Measurements from ENCODE around the gene CFAP77. TPM values are rescaled to one million over a fixed set of nuclear protein-coding genes. Genes with fewer than 3 reads are reported as not detected.

CFAP77 gene
- total RNA-seq, 2 experiments from 2014 or later = not detected

- Mint-ChIP-seq H3K27ac (no peak overlapping the region), H3K27me3 (peaks cover 42% of the 10 kb centered on the region), H3K4me1 (ENCODE audit: low read depth) (no peaks in the 10 kb centered on the region), H3K36me3 (no peaks in the 10 kb centered on the region), H3K4me3 (no peak overlapping the region), H3K9me3 (no peaks in the 10 kb centered on the region)
- CTCF ChIA-PET = no interaction called here
- intact Hi-C loops (cut with micrococcal nuclease) = no loop called here
- POLR2A ChIA-PET = no interaction called here
- no peak for DNase-seq
These were observed 29.1 kb downstream of the CFAP77 start for GRCh38 chr9:132439153-132439552.

GRCh38 chr9:132440735-132441134 is 30.7 kb downstream of the CFAP77 start:
- peaks cover 43% of the 10 kb centered on the region for H3K27me3 Mint-ChIP-seq

GRCh38 chr9:132441404-132441803 is 31.4 kb downstream of the CFAP77 start:
- Mint-ChIP-seq H3K36me3 (no peaks in the 10 kb centered on the region), H3K27me3 (peaks cover 42% of the 10 kb centered on the region), H3K4me1 (ENCODE audit: low read depth) (no peaks in the 10 kb centered on the region), H3K4me3 (no peak overlapping the region), H3K27ac (no peak overlapping the region), H3K9me3 (no peaks in the 10 kb centered on the region)
- DNase-seq = no peak
- CTCF ChIA-PET = interaction anchor here (1.4 kb wide), 1 partner anchor 29 kb away, joined by 5 read pairs; no protein-coding TSS in a partner anchor
- POLR2A ChIA-PET = no interaction called here
- intact Hi-C loops (cut with micrococcal nuclease) = no loop called here

More at GRCh38 chr9:132440735-132441134, 30.7 kb downstream of the CFAP77 start:
- ChIA-PET POLR2A (no interaction called here), CTCF (interaction anchor here (1.4 kb wide), 1 partner anchor 29 kb away, joined by 5 read pairs; no protein-coding TSS in a partner anchor)
- Mint-ChIP-seq H3K27ac (no peak overlapping the region), H3K9me3 (no peaks in the 10 kb centered on the region), H3K4me1 (ENCODE audit: low read depth) (no peaks in the 10 kb centered on the region), H3K4me3 (no peak overlapping the region), H3K36me3 (no peaks in the 10 kb centered on the region)
- DNase-seq = no peak
- intact Hi-C loops (cut with micrococcal nuclease) = no loop called here

DNA sequence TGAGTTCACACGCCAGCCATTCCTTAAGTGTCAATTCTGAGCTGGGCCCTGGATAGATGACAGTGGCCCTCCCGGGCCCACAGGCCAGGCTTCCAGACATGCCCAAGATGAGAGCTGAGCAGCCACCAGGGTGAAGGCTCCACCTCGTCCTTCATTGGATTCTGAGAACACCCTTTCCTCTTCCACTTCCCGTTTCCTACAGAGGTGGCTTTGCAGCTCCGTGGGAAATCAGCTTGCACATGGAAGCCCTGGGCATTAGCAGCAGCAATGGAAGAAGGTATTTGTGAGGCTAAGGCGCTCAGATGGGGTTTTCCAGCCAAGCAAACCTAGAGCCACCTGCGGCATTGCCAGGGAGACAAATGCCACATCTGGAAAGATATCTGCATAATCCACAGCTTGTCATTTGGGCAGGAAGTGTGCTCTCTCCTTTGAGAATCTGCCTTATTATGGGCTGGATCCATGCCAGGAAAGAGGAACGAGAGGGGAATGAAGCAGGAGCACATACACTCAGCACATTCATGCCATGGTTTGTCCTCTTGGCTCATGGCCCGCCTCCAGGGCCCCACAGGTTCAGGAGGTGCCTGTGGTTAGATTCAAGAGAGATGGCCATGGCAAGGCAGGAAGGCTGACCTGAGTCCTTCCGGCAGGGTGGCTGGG is 34.1 kb downstream of the CFAP77 start:
- POLR2A ChIA-PET = no interaction called here
- Mint-ChIP-seq H3K27ac (no peak overlapping the region), H3K27me3 (peaks cover 39% of the 10 kb centered on the region), H3K4me1 (ENCODE audit: low read depth) (no peaks in the 10 kb centered on the region), H3K9me3 (no peaks in the 10 kb centered on the region), H3K4me3 (no peak overlapping the region), H3K36me3 (no peaks in the 10 kb centered on the region)
- no peak for DNase-seq
- intact Hi-C loops (cut with micrococcal nuclease) = no loop called here
- CTCF ChIA-PET = no interaction called here

DNA sequence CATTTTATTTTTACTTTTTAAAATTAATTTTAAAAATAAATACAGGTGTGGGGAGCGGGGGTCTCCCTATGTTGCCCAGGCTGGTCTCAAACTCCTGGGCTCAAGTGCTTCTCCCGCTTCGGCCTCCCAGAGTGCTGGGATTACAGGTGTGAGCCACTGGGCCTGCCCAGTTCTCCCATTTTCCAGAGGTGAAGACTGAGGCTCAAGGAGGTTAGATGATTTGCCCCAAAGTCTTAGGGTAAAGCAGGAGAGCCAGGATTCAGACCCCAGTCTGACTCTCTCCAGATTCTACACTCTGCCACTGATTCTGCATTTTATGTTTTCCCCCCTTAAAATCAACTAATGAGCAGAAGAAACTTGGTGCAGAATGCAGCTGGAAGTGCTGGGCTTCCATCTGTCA is 36.9 kb downstream of the CFAP77 start:
- ChIA-PET CTCF (no interaction called here), POLR2A (no interaction called here)
- peaks cover 4% of the 10 kb centered on the region for H3K4me1 Mint-ChIP-seq (ENCODE audit: low read depth)
- H3K27ac Mint-ChIP-seq = no peak overlapping the region
- DNase-seq = no peak
- intact Hi-C loops (cut with micrococcal nuclease) = no loop called here
- no peaks in the 10 kb centered on the region for H3K9me3 Mint-ChIP-seq
- no peak overlapping the region for H3K4me3 Mint-ChIP-seq
- no peaks in the 10 kb centered on the region for H3K36me3 Mint-ChIP-seq
- peaks cover 30% of the 10 kb centered on the region for H3K27me3 Mint-ChIP-seq

GRCh38 chr9:132447346-132447745 is 37.3 kb downstream of the CFAP77 start:
- CTCF ChIA-PET = interaction anchor here (0.8 kb wide), 1 partner anchor 35 kb away, joined by 3 read pairs; no protein-coding TSS in a partner anchor
- POLR2A ChIA-PET = no interaction called here
- intact Hi-C loops (cut with micrococcal nuclease) = no loop called here
- Mint-ChIP-seq H3K4me1 (ENCODE audit: low read depth) (peaks cover 4% of the 10 kb centered on the region), H3K27ac (no peak overlapping the region), H3K36me3 (no peaks in the 10 kb centered on the region), H3K4me3 (no peak overlapping the region), H3K9me3 (no peaks in the 10 kb centered on the region), H3K27me3 (peaks cover 31% of the 10 kb centered on the region)
- DNase-seq = no peak

- CTCF ChIA-PET = interaction anchor here (0.8 kb wide), 1 partner anchor 35 kb away, joined by 3 read pairs; no protein-coding TSS in a partner anchor
- H3K4me3 Mint-ChIP-seq = no peak overlapping the region
- H3K27ac Mint-ChIP-seq = no peak overlapping the region
- intact Hi-C loops (cut with micrococcal nuclease) = no loop called here
- DNase-seq = no peak
- POLR2A ChIA-PET = no interaction called here
- no peaks in the 10 kb centered on the region for H3K9me3 Mint-ChIP-seq
- H3K4me1 Mint-ChIP-seq (ENCODE audit: low read depth) = peaks cover 4% of the 10 kb centered on the region
- H3K27me3 Mint-ChIP-seq = peaks cover 29% of the 10 kb centered on the region
- H3K36me3 Mint-ChIP-seq = no peaks in the 10 kb centered on the region
These were observed 37.9 kb downstream of the CFAP77 start for GRCh38 chr9:132447902-132448301.

DNA sequence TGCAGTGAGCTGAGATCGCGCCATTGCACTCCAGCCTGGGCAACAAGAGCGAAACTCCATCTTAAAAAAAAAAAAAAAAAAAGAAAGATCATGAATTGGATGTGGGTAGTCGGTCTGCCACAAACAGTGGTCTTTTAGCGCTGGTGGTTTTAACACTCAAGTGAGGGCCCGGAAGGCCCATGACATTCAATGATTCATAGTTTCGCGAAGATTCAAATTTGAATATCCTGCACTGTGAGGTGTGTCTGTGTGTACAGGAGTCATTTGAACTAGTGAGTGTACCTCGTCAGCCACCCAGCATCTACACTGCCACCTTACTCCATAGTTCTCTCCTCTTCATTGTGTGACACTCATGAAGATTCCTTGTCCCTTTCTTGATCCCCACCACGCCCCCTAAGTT is 41.3 kb downstream of the CFAP77 start:
- POLR2A ChIA-PET = no interaction called here
- Mint-ChIP-seq H3K4me1 (ENCODE audit: low read depth) (peaks cover 4% of the 10 kb centered on the region), H3K27ac (no peak overlapping the region), H3K9me3 (no peaks in the 10 kb centered on the region), H3K4me3 (no peak overlapping the region), H3K27me3 (peaks cover 15% of the 10 kb centered on the region), H3K36me3 (no peaks in the 10 kb centered on the region)
- intact Hi-C loops (cut with micrococcal nuclease) = no loop called here
- DNase-seq = peak; percentile 26
- CTCF ChIA-PET = no interaction called here

- no peaks in the 10 kb centered on the region for H3K9me3 Mint-ChIP-seq
- no peak overlapping the region for H3K4me3 Mint-ChIP-seq
- intact Hi-C loops (cut with micrococcal nuclease) = no loop called here
- ChIA-PET CTCF (no interaction called here), POLR2A (no interaction called here)
- peaks cover 2% of the 10 kb centered on the region for H3K4me1 Mint-ChIP-seq (ENCODE audit: low read depth)
- H3K36me3 Mint-ChIP-seq = no peaks in the 10 kb centered on the region
- no peak overlapping the region for H3K27ac Mint-ChIP-seq
- DNase-seq = no peak
- peaks cover 9% of the 10 kb centered on the region for H3K27me3 Mint-ChIP-seq
These were observed 46.2 kb downstream of the CFAP77 start for GRCh38 chr9:132456241-132456640.

DNA sequence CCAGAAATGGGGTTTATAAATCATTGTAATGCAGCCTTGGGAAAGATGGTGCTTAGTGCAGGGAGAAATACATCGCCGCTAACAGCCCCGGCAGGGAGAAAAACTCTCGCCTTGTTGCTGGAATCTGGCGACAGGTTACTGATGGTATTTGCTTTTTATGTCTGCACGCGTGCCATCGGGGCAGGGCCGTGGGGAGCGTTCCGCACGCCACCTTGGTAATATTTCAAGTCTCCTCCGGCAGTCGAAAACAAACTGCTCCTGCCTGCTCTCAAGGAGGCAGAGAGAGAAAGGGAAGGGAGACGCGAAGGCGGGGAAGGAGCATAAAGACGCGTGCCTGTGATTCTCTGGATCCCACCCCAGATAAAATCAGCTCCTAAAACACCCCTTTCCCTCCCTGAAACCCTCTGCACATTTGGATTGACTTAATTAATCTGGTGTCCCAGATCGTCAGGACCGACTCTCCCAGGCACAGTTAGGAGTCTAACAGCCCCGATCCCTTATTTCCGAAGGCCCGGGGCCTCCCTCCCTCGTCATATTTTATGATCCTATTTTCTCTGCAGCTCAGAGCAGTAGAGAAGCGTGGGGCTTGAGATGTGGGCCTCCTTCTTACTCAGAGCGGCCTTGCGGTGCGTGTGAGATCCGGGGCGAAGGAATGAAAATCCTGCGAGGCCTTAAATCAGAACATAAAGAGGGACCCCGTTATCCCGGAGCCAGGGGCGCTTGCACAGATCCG is 47.7 kb downstream of the CFAP77 start:
- Mint-ChIP-seq H3K27ac (no peak overlapping the region), H3K9me3 (no peaks in the 10 kb centered on the region), H3K27me3 (no peaks in the 10 kb centered on the region), H3K4me3 (no peak overlapping the region), H3K4me1 (ENCODE audit: low read depth) (no peaks in the 10 kb centered on the region), H3K36me3 (no peaks in the 10 kb centered on the region)
- ChIA-PET CTCF (no interaction called here), POLR2A (no interaction called here)
- no peak for DNase-seq
- intact Hi-C loops (cut with micrococcal nuclease) = no loop called here

GRCh38 chr9:132458432-132458831 is 48.4 kb downstream of the CFAP77 start:
- no peaks in the 10 kb centered on the region for H3K36me3 Mint-ChIP-seq
- no peak overlapping the region for H3K27ac Mint-ChIP-seq
- DNase-seq = no peak
- H3K4me3 Mint-ChIP-seq = no peak overlapping the region
- no peaks in the 10 kb centered on the region for H3K27me3 Mint-ChIP-seq
- ChIA-PET CTCF (no interaction called here), POLR2A (no interaction called here)
- H3K9me3 Mint-ChIP-seq = no peaks in the 10 kb centered on the region
- no peaks in the 10 kb centered on the region for H3K4me1 Mint-ChIP-seq (ENCODE audit: low read depth)
- intact Hi-C loops (cut with micrococcal nuclease) = no loop called here

DNA sequence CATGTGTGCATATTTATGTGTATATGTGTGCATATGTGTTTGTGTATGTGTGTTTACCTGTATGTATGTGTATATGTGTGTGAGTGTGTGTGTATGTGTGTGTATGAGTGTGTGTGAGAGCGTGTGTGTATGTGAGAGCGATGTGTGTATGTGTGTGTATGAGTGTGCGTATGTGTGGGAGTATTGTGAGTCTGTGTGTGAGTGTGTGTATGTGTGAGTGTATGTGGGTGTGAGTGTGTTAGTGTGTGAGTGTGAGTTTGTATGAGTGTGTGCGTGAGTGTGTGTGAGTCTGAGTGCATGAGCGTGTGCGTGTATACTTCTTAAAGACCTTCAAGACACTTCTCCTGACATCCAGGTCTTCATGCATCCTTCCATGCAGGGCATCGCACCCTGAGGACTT is 49.6 kb downstream of the CFAP77 start:
- Mint-ChIP-seq H3K36me3 (no peaks in the 10 kb centered on the region), H3K27me3 (no peaks in the 10 kb centered on the region), H3K4me1 (ENCODE audit: low read depth) (no peaks in the 10 kb centered on the region), H3K4me3 (no peak overlapping the region), H3K27ac (no peak overlapping the region), H3K9me3 (no peaks in the 10 kb centered on the region)
- intact Hi-C loops (cut with micrococcal nuclease) = no loop called here
- DNase-seq = no peak
- POLR2A ChIA-PET = no interaction called here
- CTCF ChIA-PET = no interaction called here

GRCh38 chr9:132460240-132460639 is 50.2 kb downstream of the CFAP77 start:
- Mint-ChIP-seq H3K4me3 (no peak overlapping the region), H3K27me3 (no peaks in the 10 kb centered on the region), H3K4me1 (ENCODE audit: low read depth) (no peaks in the 10 kb centered on the region), H3K27ac (no peak overlapping the region), H3K9me3 (no peaks in the 10 kb centered on the region), H3K36me3 (no peaks in the 10 kb centered on the region)
- POLR2A ChIA-PET = no interaction called here
- intact Hi-C loops (cut with micrococcal nuclease) = no loop called here
- CTCF ChIA-PET = no interaction called here
- DNase-seq = no peak

Measured in activated CD4-positive, alpha-beta memory T cell treated with anti-CD3 and anti-CD28 coated beads for 36 hours (primary cell).